GM18867 (cell line): Measurements from ENCODE around the gene MEX3B.
"Not testable (repeated sequence)": the region's sequence is repeated elsewhere in the genome, so short reads cannot be mapped to it uniquely, and the experiment has no call there.

Experiments used
- ATAC-seq: cut with Tn5 transposase; IDR thresholded peaks from one replicate; pipeline ENCODE4 v1.9.1; 2021; ENCODE audit warnings: mild to moderate bottlenecking, moderate library complexity; ENCODE audit not compliant: unreplicated experiment

MEX3B gene

GRCh38 chr15:82051664-82052063 is 5.8 kb upstream of the MEX3B start:
- ATAC-seq, result no peak

- ATAC-seq, result no peak
Observed at GRCh38 chr15:82048811-82049210, 3.0 kb upstream of the MEX3B start.

GRCh38 chr15:82047453-82048400 is 1.9 kb upstream of the MEX3B start:
- ATAC-seq, result no peak

GRCh38 chr15:82046666-82047452 is 1.0 kb upstream of the MEX3B start:
- peak; percentile 59 for ATAC-seq

- peak; percentile 8 for ATAC-seq
Observed at GRCh38 chr15:82045179-82045891, 483 bp downstream of the MEX3B start.

GRCh38 chr15:82044373-82045178 is 1.2 kb downstream of the MEX3B start:
- ATAC-seq, result no peak

GRCh38 chr15:82043796-82044372 is 1.9 kb downstream of the MEX3B start:
- no peak for ATAC-seq

GRCh38 chr15:82043130-82043673 is 2.6 kb downstream of the MEX3B start:
- no peak for ATAC-seq

GRCh38 chr15:82040862-82041261 is 5.0 kb downstream of the MEX3B start:
- peak; percentile 26 for ATAC-seq

- ATAC-seq, result peak; percentile 11
Observed at GRCh38 chr15:82040390-82040789, 5.4 kb downstream of the MEX3B start.

- ATAC-seq, result peak; percentile 76
Observed at GRCh38 chr15:82039871-82040270, 5.9 kb downstream of the MEX3B start.

- no peak for ATAC-seq
Observed at GRCh38 chr15:82036461-82036860, 9.4 kb downstream of the MEX3B start.

GRCh38 chr15:82031871-82032270 is 13.9 kb downstream of the MEX3B start:
- ATAC-seq, result no peak

GRCh38 chr15:82030176-82030575 is 15.6 kb downstream of the MEX3B start:
- no peak for ATAC-seq

GRCh38 chr15:82028163-82028562 is 17.7 kb downstream of the MEX3B start:
- not testable (repeated sequence) for ATAC-seq

GRCh38 chr15:82021992-82022391 is 23.8 kb downstream of the MEX3B start:
- no peak for ATAC-seq

- no peak for ATAC-seq
Observed at GRCh38 chr15:82020625-82021394, 25.0 kb downstream of the MEX3B start.

- no peak for ATAC-seq
Observed at GRCh38 chr15:82018201-82018600, 27.6 kb downstream of the MEX3B start.

- no peak for ATAC-seq
Observed at GRCh38 chr15:82017656-82018055, 28.2 kb downstream of the MEX3B start.
